ENCODE results near the gene ZNF227. TPM values are rescaled to one million over a fixed set of nuclear protein-coding genes. Genes with fewer than 3 reads are reported as not detected.
"Not testable (repeated sequence)": the region's sequence is repeated elsewhere in the genome, so short reads cannot be mapped to it uniquely, and the experiment has no call there.

The ZNF227 gene
- total RNA-seq, 4 donors from 2014 or later = 10.1 to 15.5 (median 13.4) TPM

DNA sequence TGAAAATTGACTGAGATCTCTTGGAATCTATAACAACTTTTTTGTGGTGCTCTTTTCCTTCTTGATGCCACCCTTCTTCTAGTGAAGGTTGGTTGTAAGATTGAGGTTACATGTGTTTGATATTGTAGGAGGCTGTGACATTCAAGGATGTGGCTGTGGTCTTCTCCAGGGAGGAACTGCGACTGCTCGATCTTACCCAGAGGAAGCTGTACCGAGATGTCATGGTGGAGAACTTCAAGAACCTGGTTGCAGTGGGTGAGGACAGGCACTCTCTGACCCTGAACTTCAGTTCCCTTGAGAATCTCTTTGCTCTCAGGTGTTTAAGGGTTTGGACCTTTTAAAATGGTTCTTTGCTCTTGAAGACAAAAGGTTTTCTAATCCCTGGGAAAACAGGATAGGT lies 16.0 kb downstream of the ZNF227 start:
- no peak for DNase-seq (ENCODE audit: low spot score in 2 of 2)
- TF ChIP-seq, protein P1, sequence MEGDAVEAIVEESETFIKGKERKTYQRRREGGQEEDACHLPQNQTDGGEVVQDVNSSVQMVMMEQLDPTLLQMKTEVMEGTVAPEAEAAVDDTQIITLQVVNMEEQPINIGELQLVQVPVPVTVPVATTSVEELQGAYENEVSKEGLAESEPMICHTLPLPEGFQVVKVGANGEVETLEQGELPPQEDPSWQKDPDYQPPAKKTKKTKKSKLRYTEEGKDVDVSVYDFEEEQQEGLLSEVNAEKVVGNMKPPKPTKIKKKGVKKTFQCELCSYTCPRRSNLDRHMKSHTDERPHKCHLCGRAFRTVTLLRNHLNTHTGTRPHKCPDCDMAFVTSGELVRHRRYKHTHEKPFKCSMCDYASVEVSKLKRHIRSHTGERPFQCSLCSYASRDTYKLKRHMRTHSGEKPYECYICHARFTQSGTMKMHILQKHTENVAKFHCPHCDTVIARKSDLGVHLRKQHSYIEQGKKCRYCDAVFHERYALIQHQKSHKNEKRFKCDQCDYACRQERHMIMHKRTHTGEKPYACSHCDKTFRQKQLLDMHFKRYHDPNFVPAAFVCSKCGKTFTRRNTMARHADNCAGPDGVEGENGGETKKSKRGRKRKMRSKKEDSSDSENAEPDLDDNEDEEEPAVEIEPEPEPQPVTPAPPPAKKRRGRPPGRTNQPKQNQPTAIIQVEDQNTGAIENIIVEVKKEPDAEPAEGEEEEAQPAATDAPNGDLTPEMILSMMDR (IDR thresholded peaks at IDR 0.05) = no peak
- TF ChIP-seq POLR2A (IDR thresholded peaks at IDR 0.05) = no peak
- H3K4me3 ChIP-seq (ENCODE audit: low read depth, poor library complexity, severe bottlenecking) = no peak overlapping the region
- 87 to 97% methylated on average over 3 of the region's 3 CpGs for WGBS, 2 donors
- intact Hi-C loops (cut with DNase I; ENCODE audit: low total_unique reads) = no loop called here

GRCh38 chr19:44232867-44233266 lies 20.5 kb downstream of the ZNF227 start:
- H3K4me3 ChIP-seq (ENCODE audit: low read depth, poor library complexity, severe bottlenecking) = no peak overlapping the region
- intact Hi-C loops (cut with DNase I; ENCODE audit: low total_unique reads) = no loop called here

DNA sequence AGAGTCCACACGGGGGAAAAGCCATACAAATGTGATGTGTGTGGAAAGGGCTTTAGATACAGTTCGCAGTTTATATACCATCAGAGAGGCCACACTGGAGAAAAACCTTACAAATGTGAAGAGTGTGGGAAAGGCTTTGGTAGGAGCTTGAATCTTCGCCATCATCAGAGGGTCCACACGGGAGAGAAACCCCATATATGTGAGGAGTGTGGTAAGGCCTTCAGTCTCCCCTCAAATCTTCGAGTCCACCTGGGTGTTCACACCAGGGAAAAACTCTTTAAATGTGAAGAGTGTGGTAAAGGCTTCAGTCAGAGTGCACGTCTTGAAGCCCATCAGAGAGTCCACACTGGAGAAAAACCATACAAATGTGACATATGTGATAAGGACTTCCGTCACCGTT lies 24.1 kb downstream of the ZNF227 start:
- H3K4me3 ChIP-seq (ENCODE audit: low read depth, poor library complexity, severe bottlenecking) = no peak overlapping the region
- no peak for TF ChIP-seq POLR2A (IDR thresholded peaks at IDR 0.05)
- TF ChIP-seq, protein P1 (IDR thresholded peaks at IDR 0.05) = no peak
- DNase-seq (ENCODE audit: low spot score in 2 of 2) = no peak
- WGBS, 2 donors = 97 to 98% methylated on average over 8 of the region's 8 CpGs
- intact Hi-C loops (cut with DNase I; ENCODE audit: low total_unique reads) = no loop called here

More at GRCh38 chr19:44232867-44233266, 20.5 kb downstream of the ZNF227 start:
- WGBS, 2 donors = 94 to 98% methylated on average over 3 of the region's 3 CpGs
- TF ChIP-seq, protein P1 (IDR thresholded peaks at IDR 0.05) = no peak
- no peak for TF ChIP-seq POLR2A (IDR thresholded peaks at IDR 0.05)
- no peak for DNase-seq (ENCODE audit: low spot score in 2 of 2)

GRCh38 chr19:44252332-44252731 lies 40.0 kb downstream of the ZNF227 start:
- H3K4me3 ChIP-seq (ENCODE audit: low read depth, poor library complexity, severe bottlenecking); DNase-seq (ENCODE audit: low spot score in 2 of 2); intact Hi-C loops (cut with DNase I; ENCODE audit: low total_unique reads): not testable (repeated sequence)
- whole genome bisulfite sequencing, 2 donors = 86 to 89% methylated on average over 2 of the region's 2 CpGs

GRCh38 chr19:44253392-44253791 lies 41.1 kb downstream of the ZNF227 start:
- WGBS, 2 donors = 95 to 97% methylated on average over 2 of the region's 2 CpGs
- intact Hi-C loops (cut with DNase I; ENCODE audit: low total_unique reads); DNase-seq (ENCODE audit: low spot score in 2 of 2): not testable (repeated sequence)

GRCh38 chr19:44254496-44254895 lies 42.2 kb downstream of the ZNF227 start:
- TF ChIP-seq, protein P1 (IDR thresholded peaks at IDR 0.05) = no peak
- no peak for TF ChIP-seq POLR2A (IDR thresholded peaks at IDR 0.05)
- WGBS, 2 donors = 97 to 98% methylated on average over 2 of the region's 2 CpGs
- no peak overlapping the region for H3K4me3 ChIP-seq (ENCODE audit: low read depth, poor library complexity, severe bottlenecking)
- no peak for DNase-seq (ENCODE audit: low spot score in 2 of 2)
- intact Hi-C loops (cut with DNase I; ENCODE audit: low total_unique reads) = no loop called here

More at GRCh38 chr19:44253392-44253791, 41.1 kb downstream of the ZNF227 start:
- not testable (repeated sequence) for H3K4me3 ChIP-seq (ENCODE audit: low read depth, poor library complexity, severe bottlenecking)

- H3K4me3 ChIP-seq (ENCODE audit: low read depth, poor library complexity, severe bottlenecking) = no peak overlapping the region
- TF ChIP-seq, protein P1 (IDR thresholded peaks at IDR 0.05) = no peak
- no peak for TF ChIP-seq POLR2A (IDR thresholded peaks at IDR 0.05)
- DNase-seq (ENCODE audit: low spot score in 2 of 2) = no peak
- intact Hi-C loops (cut with DNase I; ENCODE audit: low total_unique reads) = no loop called here
Measured at GRCh38 chr19:44255705-44256411, 43.5 kb downstream of the ZNF227 start.
